Measurements from ENCODE around the gene ACTC1. TPM values are rescaled to one million over a fixed set of nuclear protein-coding genes. Genes with fewer than 3 reads are reported as not detected.

ACTC1 gene
- total and polyA plus RNA-seq, 10 of the 15 experiments (the other 5 are each of a cell fraction or from before 2014, with no cell fraction given): 1.6 TPM; not detected in 9

- TF ChIP-seq MTA2 (IDR thresholded peaks at IDR 0.05; ENCODE audit: low read depth) (no peak), KLF5 (IDR thresholded peaks at IDR 0.05; ENCODE audit: partially characterized antibody) (no peak), LARP7 (IDR thresholded peaks at IDR 0.05) (no peak), NFIC (IDR thresholded peaks at IDR 0.05; ENCODE audit: low read depth, low read length) (no peak), ATF3 (IDR thresholded peaks at IDR 0.05; ENCODE audit: borderline replicate concordance, extremely low read depth, low read depth, low read length) (no peak), ZNF217 (IDR thresholded peaks at IDR 0.05) (no peak), IKZF1 (conservative IDR thresholded peaks at IDR 0.05) (no peak), RELB (IDR thresholded peaks at IDR 0.05; ENCODE audit: low read depth) (no peak), MEF2B (IDR thresholded peaks at IDR 0.05; ENCODE audit: partially characterized antibody, poor library complexity, severe bottlenecking) (no peak), KDM1A (IDR thresholded peaks at IDR 0.05; ENCODE audit: borderline replicate concordance) (no peak), ZZZ3 (IDR thresholded peaks at IDR 0.05; ENCODE audit: control insufficient read depth, insufficient read length, low read depth) (no peak), PRDM15 (CRISPR knock-in tag; IDR thresholded peaks at IDR 0.05) (no peak), RAD21 (IDR thresholded peaks at IDR 0.05; ENCODE audit: insufficient read depth, low read depth, low read length) (no peak)
Measured at GRCh38 chr15:34804776-34805175, 9.4 kb upstream of the ACTC1 start (continued).

Data from GM12878 (cell line).